Thoracic aorta (tissue), 2 donors: Measurements from ENCODE around the gene HCST. TPM values are rescaled to one million over a fixed set of nuclear protein-coding genes. Genes with fewer than 3 reads are reported as not detected.

Source experiments
- ATAC-seq: fragments of 150-250 bp; one replicate; pipeline ENCODE4 v1.8.0; 2017; ENCODE audit warnings: low read depth; ENCODE audit not compliant: insufficient number of reproducible peaks, low FRiP score
- DNase-seq: peaks from one replicate; pipeline ENCODE4 v3.0.0-alpha.2; 2020; ENCODE audit warnings: low spot score
- H3K27ac ChIP-seq, 2 donors: fragments of 200-600 bp; sonication (generic); 1 replicate in 1 of 2; 2 replicates in 1 of 2; pipeline ENCODE4 v1.5.1; 2016; ENCODE audit warnings: mild to moderate bottlenecking in 2 of 2, moderate library complexity in 2 of 2
- H3K27me3 ChIP-seq: fragments of 200-600 bp; sonication (generic); replicated peaks from 2 replicates; pipeline ENCODE4 v1.6.0; 2016; ENCODE audit warnings: mild to moderate bottlenecking; ENCODE audit not compliant: insufficient read depth
- H3K36me3 ChIP-seq: fragments of 200-600 bp; sonication (generic); one replicate; pipeline ENCODE4 v1.5.1; 2016
- H3K4me1 ChIP-seq, 2 donors: fragments of 200-600 bp; sonication (generic); 1 replicate in 1 of 2; 2 replicates in 1 of 2; pipeline versions ENCODE4 v1.5.1 to v1.6.0; 2016; ENCODE audit warnings: low read depth in 2 of 2, mild to moderate bottlenecking in 1 of 2; ENCODE audit not compliant: control insufficient read depth in 1 of 2
- H3K4me3 ChIP-seq: fragments of 200-600 bp; sonication (generic); 2 replicates; pipeline ENCODE4 v1.5.1; 2016; ENCODE audit warnings: mild to moderate bottlenecking
- H3K9me3 ChIP-seq: fragments of 200-600 bp; sonication (generic); 2 replicates; pipeline ENCODE4 v1.5.1; 2016
- total RNA-seq, 2 donors: library from RNA; depleted of rRNA; stranded (reverse); fragments of >200 nt; gene quantifications; one replicate each; pipeline versions ENCODE4 v1.1.0 to v1.2.3, GENCODE V29; 2016
- TF ChIP-seq, protein P1 (sequence below): fragments of 200-600 bp; sonication (generic); IDR thresholded peaks from one replicate; pipeline ENCODE4 v1.5.1; 2019; ENCODE audit warnings: antibody characterized with exemption

HCST gene, protein sequence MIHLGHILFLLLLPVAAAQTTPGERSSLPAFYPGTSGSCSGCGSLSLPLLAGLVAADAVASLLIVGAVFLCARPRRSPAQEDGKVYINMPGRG
- 10 to 100 TPM in 1 of 2 donors, 1 to 10 TPM in 1; 4.5 to 13.2 TPM for total RNA-seq

- TF ChIP-seq, protein P1, sequence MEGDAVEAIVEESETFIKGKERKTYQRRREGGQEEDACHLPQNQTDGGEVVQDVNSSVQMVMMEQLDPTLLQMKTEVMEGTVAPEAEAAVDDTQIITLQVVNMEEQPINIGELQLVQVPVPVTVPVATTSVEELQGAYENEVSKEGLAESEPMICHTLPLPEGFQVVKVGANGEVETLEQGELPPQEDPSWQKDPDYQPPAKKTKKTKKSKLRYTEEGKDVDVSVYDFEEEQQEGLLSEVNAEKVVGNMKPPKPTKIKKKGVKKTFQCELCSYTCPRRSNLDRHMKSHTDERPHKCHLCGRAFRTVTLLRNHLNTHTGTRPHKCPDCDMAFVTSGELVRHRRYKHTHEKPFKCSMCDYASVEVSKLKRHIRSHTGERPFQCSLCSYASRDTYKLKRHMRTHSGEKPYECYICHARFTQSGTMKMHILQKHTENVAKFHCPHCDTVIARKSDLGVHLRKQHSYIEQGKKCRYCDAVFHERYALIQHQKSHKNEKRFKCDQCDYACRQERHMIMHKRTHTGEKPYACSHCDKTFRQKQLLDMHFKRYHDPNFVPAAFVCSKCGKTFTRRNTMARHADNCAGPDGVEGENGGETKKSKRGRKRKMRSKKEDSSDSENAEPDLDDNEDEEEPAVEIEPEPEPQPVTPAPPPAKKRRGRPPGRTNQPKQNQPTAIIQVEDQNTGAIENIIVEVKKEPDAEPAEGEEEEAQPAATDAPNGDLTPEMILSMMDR = no peak
- DNase-seq (no peak), ATAC-seq (no peak)
- H3K36me3 ChIP-seq = no peaks in the 10 kb centered on the region
- no peaks in the 10 kb centered on the region for H3K27me3 ChIP-seq
- no peaks in the 10 kb centered on the region for H3K9me3 ChIP-seq
- H3K27ac ChIP-seq = peak within 1 kb of the TSS in 1 of 2 donors; percentile 53
- peak within 1 kb of the TSS; percentile 84 for H3K4me3 ChIP-seq
- peaks cover 3 to 25% of the 10 kb centered on the region in 2 donors for H3K4me1 ChIP-seq
Measured at GRCh38 chr19:35901854-35902661, at the start of gene HCST. HCST (plus strand) TSS chr19:35902529; CDS start chr19:35902594, 65 bp downstream.

- TF ChIP-seq, protein P1 = no peak
- DNase-seq (no peak), ATAC-seq (no peak)
- H3K36me3 ChIP-seq = no peaks in the 10 kb centered on the region
- no peaks in the 10 kb centered on the region for H3K9me3 ChIP-seq
- no peak overlapping the region for H3K27ac ChIP-seq
- peaks cover 10% of the 10 kb centered on the region for H3K27me3 ChIP-seq
- H3K4me1 ChIP-seq = peaks cover 0 to 15% of the 10 kb centered on the region in 2 donors
- no peak overlapping the region for H3K4me3 ChIP-seq
Measured at GRCh38 chr19:35853038-35853756, 49.1 kb upstream of the HCST start.

DNA sequence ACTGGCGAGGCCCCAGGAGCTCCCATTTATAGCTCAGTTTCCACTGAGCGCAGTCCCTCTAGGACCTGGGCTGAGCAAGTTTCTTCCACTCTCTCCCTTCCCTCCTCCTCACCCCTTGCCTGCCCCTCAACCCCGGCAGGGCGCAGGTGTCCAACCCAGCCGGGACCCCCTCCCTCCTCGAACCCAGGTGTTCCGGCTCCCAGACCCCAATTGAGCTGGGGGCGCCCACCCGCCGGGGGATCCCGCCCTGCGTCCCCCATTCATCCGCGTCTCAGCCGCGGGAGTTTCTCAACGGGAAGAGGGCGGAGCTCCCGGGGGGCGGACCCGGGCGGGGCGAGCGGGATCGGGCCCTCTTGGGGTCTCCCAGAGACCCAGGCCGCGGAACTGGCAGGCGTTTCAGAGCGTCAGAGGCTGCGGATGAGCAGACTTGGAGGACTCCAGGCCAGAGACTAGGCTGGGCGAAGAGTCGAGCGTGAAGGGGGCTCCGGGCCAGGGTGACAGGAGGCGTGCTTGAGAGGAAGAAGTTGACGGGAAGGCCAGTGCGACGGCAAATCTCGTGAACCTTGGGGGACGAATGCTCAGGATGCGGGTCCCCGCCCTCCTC lies 45.7 kb upstream of the HCST start, which contains the start of gene KIRREL2:
Gene KIRREL2 (plus strand): TSS at position 366 of the 604 bp plus-strand sequence. CDS start 209 bp downstream, at position 575.
- no peak for ATAC-seq
- Histone ChIP-seq H3K27me3 (peaks cover 10% of the 10 kb centered on the region), H3K27ac (no peak within 1 kb of the TSS), H3K4me1 (peaks cover 0 to 15% of the 10 kb centered on the region in 2 donors), H3K9me3 (no peaks in the 10 kb centered on the region), H3K36me3 (no peaks in the 10 kb centered on the region), H3K4me3 (peak within 1 kb of the TSS; percentile 72)
- TF ChIP-seq, protein P1 = no peak
- DNase-seq = no peak

- peaks cover 10% of the 10 kb centered on the region for H3K27me3 ChIP-seq
- no peak overlapping the region for H3K27ac ChIP-seq
- TF ChIP-seq, protein P1 = no peak
Measured at GRCh38 chr19:35858311-35858710, 44.0 kb upstream of the HCST start.

More at GRCh38 chr19:35858311-35858710, 44.0 kb upstream of the HCST start:
- DNase-seq (no peak), ATAC-seq (no peak)
- peaks cover 0 to 15% of the 10 kb centered on the region in 2 donors for H3K4me1 ChIP-seq
- H3K36me3 ChIP-seq = no peaks in the 10 kb centered on the region
- no peak overlapping the region for H3K4me3 ChIP-seq
- H3K9me3 ChIP-seq = no peaks in the 10 kb centered on the region
